Activated T-cell treated with anti-CD3 and anti-CD28 coated beads, Interleukin-2, amount 50 U/mL, for 1 hour (primary cell): ENCODE measurements around the gene ANKRD23.

Experiments used
- DNase-seq: peaks from one replicate; pipeline ENCODE4 v3.0.0-alpha.2; 2020

ANKRD23 gene

GRCh38 chr2:96835830-96836229 is 8.0 kb downstream of the ANKRD23 start:
- no peak for DNase-seq

GRCh38 chr2:96832754-96833507 is 10.9 kb downstream of the ANKRD23 start:
- DNase-seq = no peak

- DNase-seq = no peak
Observed at GRCh38 chr2:96832408-96832753, 11.4 kb downstream of the ANKRD23 start.

GRCh38 chr2:96831679-96832078 is 12.1 kb downstream of the ANKRD23 start:
- DNase-seq = no peak

- DNase-seq = no peak
Observed at GRCh38 chr2:96830044-96830562, 13.7 kb downstream of the ANKRD23 start.

GRCh38 chr2:96828874-96829273 is 14.9 kb downstream of the ANKRD23 start:
- DNase-seq = no peak

GRCh38 chr2:96828436-96828835 is 15.4 kb downstream of the ANKRD23 start:
- DNase-seq = no peak

- DNase-seq = no peak
Observed at GRCh38 chr2:96826546-96827278, 17.1 kb downstream of the ANKRD23 start.

- no peak for DNase-seq
Observed at GRCh38 chr2:96825057-96825456, 18.8 kb downstream of the ANKRD23 start.

- DNase-seq = no peak
Observed at GRCh38 chr2:96824079-96824870, 19.5 kb downstream of the ANKRD23 start.

GRCh38 chr2:96823198-96823597 is 20.6 kb downstream of the ANKRD23 start:
- no peak for DNase-seq

GRCh38 chr2:96822786-96823185 is 21.0 kb downstream of the ANKRD23 start:
- DNase-seq = no peak

GRCh38 chr2:96821113-96821675 is 22.6 kb downstream of the ANKRD23 start:
- DNase-seq = no peak

GRCh38 chr2:96819876-96820511 is 23.8 kb downstream of the ANKRD23 start:
- DNase-seq = no peak

- no peak for DNase-seq
Observed at GRCh38 chr2:96819128-96819875, 24.5 kb downstream of the ANKRD23 start.

GRCh38 chr2:96817882-96818281 is 25.9 kb downstream of the ANKRD23 start:
- no peak for DNase-seq

GRCh38 chr2:96816836-96817702 is 26.8 kb downstream of the ANKRD23 start:
- no peak for DNase-seq

- DNase-seq = peak; percentile 97
Observed at GRCh38 chr2:96816127-96816835, 27.5 kb downstream of the ANKRD23 start, which contains the start of gene CNNM3. Gene CNNM3, plus strand, starts transcription at chr2:96816268. Its CDS starts 10 bp downstream, at chr2:96816278.

GRCh38 chr2:96815326-96816126 is 28.3 kb downstream of the ANKRD23 start:
- no peak for DNase-seq
